ENCODE data around the gene PLEKHA1.

DNA sequence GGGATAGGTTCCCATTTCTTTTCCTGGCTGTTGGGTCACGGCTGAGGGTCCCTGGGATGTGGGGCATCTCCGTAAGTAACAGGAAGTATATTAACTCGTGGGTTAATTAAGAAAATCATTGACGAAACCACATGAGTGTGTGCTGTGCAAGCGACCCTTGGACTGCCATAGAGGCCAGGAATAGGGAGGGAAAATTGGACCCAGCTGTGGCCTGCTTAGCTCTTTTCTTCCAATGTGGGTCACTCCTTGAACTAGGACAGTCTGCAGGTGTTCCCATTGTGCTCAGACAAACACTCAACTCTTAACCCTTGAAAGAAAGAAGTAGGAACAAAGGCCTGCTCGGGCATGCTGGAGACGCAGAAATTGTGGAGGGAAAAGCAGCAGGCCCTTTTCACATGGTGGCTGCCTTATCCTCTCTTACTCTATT, 25.6 kb upstream of the PLEKHA1 start:
- TF ChIP-seq ELF4 (IDR thresholded peaks at IDR 0.05) (no peak), FOXM1 (IDR thresholded peaks at IDR 0.05; ENCODE audit: borderline replicate concordance) (no peak), LEF1 (IDR thresholded peaks at IDR 0.05; ENCODE audit: borderline replicate concordance) (no peak), FOXA1 (IDR thresholded peaks at IDR 0.05) (no peak)
